ENCODE data around the gene SLC38A2. TPM values are rescaled to one million over a fixed set of nuclear protein-coding genes. Genes with fewer than 3 reads are reported as not detected.
"Not testable (repeated sequence)": the region's sequence is repeated elsewhere in the genome, so short reads cannot be mapped to it uniquely, and the experiment has no call there.

SLC38A2 gene
- total RNA-seq, 2 experiments from 2014 or later = 216 to 283 TPM

DNA sequence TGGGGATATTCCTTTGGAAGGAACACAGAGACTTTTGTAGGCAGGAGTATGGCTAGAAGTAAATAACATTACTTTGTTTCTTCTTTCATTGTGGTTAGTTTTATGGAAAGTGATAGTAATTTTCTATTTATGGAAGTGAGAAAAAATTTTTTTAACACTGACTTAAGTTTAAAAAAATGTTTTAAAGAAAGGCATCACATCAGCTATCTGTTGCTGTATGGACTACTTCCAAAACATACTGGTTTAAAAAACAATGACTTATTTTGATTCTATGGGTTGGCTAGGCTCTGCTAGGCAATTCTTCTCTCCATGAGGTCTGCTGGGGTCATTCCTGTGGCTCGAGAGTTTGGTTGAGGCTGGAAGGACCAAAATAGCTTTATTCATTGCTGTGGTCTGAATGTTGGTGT is 31.7 kb upstream of the SLC38A2 start:
- peaks cover 17% of the 10 kb centered on the region for H3K36me3 Mint-ChIP-seq (ENCODE audit: low read depth)
- CTCF ChIA-PET = no interaction called here
- H3K4me1 Mint-ChIP-seq = peaks cover 69% of the 10 kb centered on the region
- H3K27me3 Mint-ChIP-seq = no peaks in the 10 kb centered on the region
- POLR2A ChIA-PET = no interaction called here
- H3K9me3 Mint-ChIP-seq = peaks cover 18% of the 10 kb centered on the region
- H3K4me3 Mint-ChIP-seq = no peak overlapping the region
- no peak for DNase-seq
- no peak overlapping the region for H3K27ac Mint-ChIP-seq

- POLR2A ChIA-PET = no interaction called here
- H3K27ac Mint-ChIP-seq = no peak overlapping the region
- no peak overlapping the region for H3K4me3 Mint-ChIP-seq
- no peaks in the 10 kb centered on the region for H3K27me3 Mint-ChIP-seq
- H3K4me1 Mint-ChIP-seq = peaks cover 75% of the 10 kb centered on the region
- peaks cover 21% of the 10 kb centered on the region for H3K36me3 Mint-ChIP-seq (ENCODE audit: low read depth)
- no peak for DNase-seq
- CTCF ChIA-PET = interaction anchor here (1.2 kb wide), 1 partner anchor 12 kb away, joined by 3 read pairs; no protein-coding TSS in a partner anchor
- H3K9me3 Mint-ChIP-seq = peaks cover 20% of the 10 kb centered on the region
Measured at GRCh38 chr12:46403719-46404070, 31.1 kb upstream of the SLC38A2 start.

DNA sequence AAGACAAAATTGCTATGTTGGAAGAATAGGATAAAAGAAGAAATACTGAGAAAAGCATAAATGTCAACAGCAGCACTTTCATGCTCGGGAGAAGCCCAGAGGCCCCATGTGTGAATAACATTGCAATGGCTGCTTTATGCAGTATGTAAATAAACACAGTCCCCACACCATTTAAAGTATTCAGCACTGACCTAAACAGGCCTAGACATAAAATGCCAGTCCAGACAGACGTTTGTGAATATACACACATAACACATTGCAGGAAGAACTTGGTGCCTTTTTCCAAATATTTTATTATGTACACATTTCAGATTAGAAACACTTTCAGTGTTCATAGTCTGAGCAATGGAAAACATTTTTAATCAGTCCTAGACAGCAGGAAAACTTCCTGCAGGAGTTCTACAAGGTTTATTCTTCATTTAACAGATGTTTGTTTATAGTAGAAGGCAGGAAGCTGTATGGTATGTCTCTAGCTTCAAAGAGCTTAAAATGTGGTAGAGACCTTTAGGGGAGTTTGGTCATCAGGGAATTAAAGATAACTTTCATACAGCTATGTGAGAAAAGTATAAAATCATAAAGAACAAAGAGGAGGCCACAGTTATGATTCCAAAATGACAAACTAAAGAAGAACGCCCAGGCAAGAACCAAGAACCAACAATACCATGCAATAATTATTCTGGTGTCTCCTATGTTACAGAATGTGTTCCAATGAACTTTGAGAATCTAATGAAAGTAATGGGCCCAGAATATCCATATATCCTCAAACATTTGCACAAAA is 30.6 kb upstream of the SLC38A2 start:
- DNase-seq = no peak
- Mint-ChIP-seq H3K9me3 (peaks cover 24% of the 10 kb centered on the region), H3K4me3 (no peak overlapping the region), H3K4me1 (peaks cover 80% of the 10 kb centered on the region), H3K27me3 (no peaks in the 10 kb centered on the region), H3K27ac (peak overlapping the region; percentile 7), H3K36me3 (ENCODE audit: low read depth) (peaks cover 27% of the 10 kb centered on the region)
- POLR2A ChIA-PET = no interaction called here
- CTCF ChIA-PET = interaction anchor here (0.7 to 1.2 kb wide), 3 partner anchors 10 to 13 kb away, joined by 3 read pairs; no protein-coding TSS in a partner anchor

DNA sequence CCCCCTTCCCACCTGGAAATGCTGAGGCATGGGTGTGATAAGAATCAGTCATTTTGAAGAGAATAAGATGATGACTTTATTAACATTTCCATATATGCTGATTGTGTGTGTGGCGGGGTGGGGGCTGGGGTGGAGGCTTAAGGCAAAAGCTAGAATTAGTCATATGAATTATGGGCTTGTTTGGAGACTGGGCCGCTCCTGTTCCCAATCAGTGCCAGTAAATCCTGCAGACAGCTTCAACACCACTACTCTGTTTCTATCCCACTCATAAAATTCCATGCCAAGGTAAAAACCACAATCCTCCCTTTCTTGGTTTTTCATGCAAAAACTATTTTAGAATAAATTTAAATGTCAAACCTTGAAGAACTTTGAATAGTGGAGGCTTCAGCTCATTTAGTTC is 29.9 kb upstream of the SLC38A2 start:
- peaks cover 32% of the 10 kb centered on the region for H3K36me3 Mint-ChIP-seq (ENCODE audit: low read depth)
- no peaks in the 10 kb centered on the region for H3K27me3 Mint-ChIP-seq
- no peak for DNase-seq
- H3K27ac Mint-ChIP-seq = no peak overlapping the region
- H3K4me3 Mint-ChIP-seq = no peak overlapping the region
- H3K9me3 Mint-ChIP-seq = peaks cover 24% of the 10 kb centered on the region
- ChIA-PET POLR2A (no interaction called here), CTCF (interaction anchor here (0.7 to 1.2 kb wide), 3 partner anchors 11 to 14 kb away, joined by 3 read pairs; no protein-coding TSS in a partner anchor)
- H3K4me1 Mint-ChIP-seq = peaks cover 78% of the 10 kb centered on the region

DNA sequence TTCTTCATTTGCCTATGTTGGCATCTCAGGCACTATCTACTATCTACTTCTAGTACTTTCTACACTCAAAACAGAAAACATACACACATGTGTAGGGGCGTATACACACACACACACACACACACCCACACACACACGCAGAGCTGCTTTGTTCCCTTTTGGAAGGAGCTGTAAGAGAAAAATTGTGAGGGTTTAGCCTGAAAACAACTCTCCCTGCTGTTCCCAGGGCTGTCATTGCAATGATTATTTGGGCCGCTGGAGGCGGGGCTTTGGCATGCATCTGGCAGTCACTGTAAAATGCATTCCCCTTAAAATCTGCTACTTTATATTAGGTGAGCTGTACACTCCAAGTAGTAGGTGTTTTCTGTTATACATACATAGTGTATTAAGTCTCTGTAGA is 29.1 kb upstream of the SLC38A2 start:
- no peak overlapping the region for H3K27ac Mint-ChIP-seq
- CTCF ChIA-PET = no interaction called here
- DNase-seq = no peak
- H3K27me3 Mint-ChIP-seq = no peaks in the 10 kb centered on the region
- H3K9me3 Mint-ChIP-seq = peaks cover 24% of the 10 kb centered on the region
- no peak overlapping the region for H3K4me3 Mint-ChIP-seq
- H3K36me3 Mint-ChIP-seq (ENCODE audit: low read depth) = peaks cover 34% of the 10 kb centered on the region
- POLR2A ChIA-PET = no interaction called here
- H3K4me1 Mint-ChIP-seq = peaks cover 72% of the 10 kb centered on the region

DNA sequence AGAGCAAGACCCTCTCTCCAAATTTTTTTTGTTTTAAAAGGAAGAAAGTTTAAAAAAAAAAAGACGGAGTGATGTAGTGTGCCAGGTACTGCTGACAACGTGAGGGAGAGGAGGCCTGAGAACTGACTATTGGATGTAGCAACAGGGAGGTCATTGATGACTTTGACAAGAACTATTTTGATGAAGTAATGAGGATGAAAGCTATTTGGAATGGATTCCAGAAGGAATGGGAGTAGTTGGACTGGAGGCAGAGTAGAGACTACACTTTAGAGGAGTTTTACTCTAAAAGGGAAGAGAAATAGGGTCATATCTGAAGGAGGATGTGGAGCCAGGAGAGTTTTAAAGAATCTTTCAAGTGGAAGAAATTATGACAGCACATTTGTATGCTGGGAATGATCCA is 27.8 kb upstream of the SLC38A2 start:
- no peaks in the 10 kb centered on the region for H3K27me3 Mint-ChIP-seq
- H3K4me3 Mint-ChIP-seq = no peak overlapping the region
- ChIA-PET POLR2A (no interaction called here), CTCF (no interaction called here)
- DNase-seq = no peak
- H3K27ac Mint-ChIP-seq = no peak overlapping the region
- peaks cover 21% of the 10 kb centered on the region for H3K9me3 Mint-ChIP-seq
- peaks cover 35% of the 10 kb centered on the region for H3K36me3 Mint-ChIP-seq (ENCODE audit: low read depth)
- H3K4me1 Mint-ChIP-seq = peaks cover 64% of the 10 kb centered on the region

- Mint-ChIP-seq H3K27ac (peak overlapping the region; percentile 67), H3K4me1 (peaks cover 59% of the 10 kb centered on the region), H3K36me3 (ENCODE audit: low read depth) (peaks cover 34% of the 10 kb centered on the region), H3K4me3 (peak overlapping the region; percentile 11), H3K9me3 (peaks cover 21% of the 10 kb centered on the region)
- POLR2A ChIA-PET, CTCF ChIA-PET, H3K27me3 Mint-ChIP-seq: not testable (repeated sequence)
- DNase-seq = peak; percentile 31
Measured at GRCh38 chr12:46399461-46400248, 27.1 kb upstream of the SLC38A2 start.

GRCh38 chr12:46396826-46397225 is 24.3 kb upstream of the SLC38A2 start:
- DNase-seq = no peak
- CTCF ChIA-PET = no interaction called here
- Mint-ChIP-seq H3K4me1 (peaks cover 43% of the 10 kb centered on the region), H3K9me3 (peaks cover 21% of the 10 kb centered on the region), H3K4me3 (no peak overlapping the region), H3K36me3 (ENCODE audit: low read depth) (peaks cover 44% of the 10 kb centered on the region), H3K27me3 (no peaks in the 10 kb centered on the region), H3K27ac (no peak overlapping the region)
- POLR2A ChIA-PET = no interaction called here

DNA sequence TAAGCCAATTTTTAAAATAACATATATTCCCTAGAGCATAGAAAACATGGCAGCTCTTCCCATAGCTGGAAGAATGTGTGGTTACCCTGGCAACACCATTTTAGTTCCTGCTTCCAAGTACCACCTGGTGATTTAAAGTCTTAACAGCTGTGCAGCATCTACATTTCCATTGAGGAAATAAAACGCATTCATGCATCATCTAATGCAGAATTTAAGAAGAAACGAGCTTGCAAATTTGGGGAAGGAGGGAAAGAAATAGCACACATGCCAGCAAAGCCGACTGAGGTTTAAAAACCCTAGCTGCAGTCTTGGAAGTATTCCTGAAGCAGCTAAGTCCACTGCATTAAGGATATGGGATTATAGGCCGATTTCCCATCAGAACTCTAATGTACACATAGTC is 22.8 kb upstream of the SLC38A2 start:
- ChIA-PET POLR2A (no interaction called here), CTCF (no interaction called here)
- Mint-ChIP-seq H3K36me3 (ENCODE audit: low read depth) (peaks cover 51% of the 10 kb centered on the region), H3K4me1 (peaks cover 42% of the 10 kb centered on the region), H3K27me3 (no peaks in the 10 kb centered on the region), H3K9me3 (peaks cover 15% of the 10 kb centered on the region), H3K4me3 (no peak overlapping the region), H3K27ac (no peak overlapping the region)
- no peak for DNase-seq

DNA sequence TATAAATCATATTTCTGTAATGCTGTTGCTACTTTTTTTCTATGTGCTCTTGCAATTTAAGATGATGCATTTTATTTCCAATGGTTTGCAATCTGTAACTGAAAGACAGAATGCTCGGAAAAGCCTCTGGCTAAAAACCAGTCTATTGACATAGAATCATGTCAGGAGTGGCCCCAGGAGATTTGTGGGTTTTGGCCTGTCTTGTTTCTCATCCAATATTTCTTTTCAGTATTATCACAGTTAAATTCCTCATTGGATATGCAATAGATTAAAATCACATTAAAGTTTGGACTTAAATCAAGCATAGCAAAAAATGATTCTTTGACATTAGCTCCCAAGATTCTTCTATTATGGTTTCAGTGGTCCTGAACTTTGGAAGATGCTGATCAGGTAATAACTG is 19.1 kb upstream of the SLC38A2 start:
- ChIA-PET POLR2A (interaction anchor here (0.6 kb wide), 1 partner anchor 49 kb away, joined by 3 read pairs; no protein-coding TSS in a partner anchor), CTCF (interaction anchor here (1.4 kb wide), 1 partner anchor 11 kb away, joined by 3 read pairs; no protein-coding TSS in a partner anchor)
- H3K36me3 Mint-ChIP-seq (ENCODE audit: low read depth) = peaks cover 44% of the 10 kb centered on the region
- peaks cover 2% of the 10 kb centered on the region for H3K9me3 Mint-ChIP-seq
- peaks cover 45% of the 10 kb centered on the region for H3K4me1 Mint-ChIP-seq
- H3K27me3 Mint-ChIP-seq = no peaks in the 10 kb centered on the region
- H3K27ac Mint-ChIP-seq = no peak overlapping the region
- DNase-seq = no peak
- H3K4me3 Mint-ChIP-seq = no peak overlapping the region

GRCh38 chr12:46390881-46391280 is 18.3 kb upstream of the SLC38A2 start:
- Mint-ChIP-seq H3K4me3 (no peak overlapping the region), H3K9me3 (no peaks in the 10 kb centered on the region), H3K4me1 (peaks cover 47% of the 10 kb centered on the region), H3K27me3 (no peaks in the 10 kb centered on the region), H3K27ac (peak overlapping the region; percentile 31), H3K36me3 (ENCODE audit: low read depth) (peaks cover 42% of the 10 kb centered on the region)
- ChIA-PET POLR2A (interaction anchor here (0.6 kb wide), 1 partner anchor 50 kb away, joined by 3 read pairs; no protein-coding TSS in a partner anchor), CTCF (interaction anchor here (0.9 to 1.4 kb wide), 3 partner anchors 12 to 19 kb away, joined by 3 read pairs; no protein-coding TSS in a partner anchor)
- DNase-seq = no peak

DNA sequence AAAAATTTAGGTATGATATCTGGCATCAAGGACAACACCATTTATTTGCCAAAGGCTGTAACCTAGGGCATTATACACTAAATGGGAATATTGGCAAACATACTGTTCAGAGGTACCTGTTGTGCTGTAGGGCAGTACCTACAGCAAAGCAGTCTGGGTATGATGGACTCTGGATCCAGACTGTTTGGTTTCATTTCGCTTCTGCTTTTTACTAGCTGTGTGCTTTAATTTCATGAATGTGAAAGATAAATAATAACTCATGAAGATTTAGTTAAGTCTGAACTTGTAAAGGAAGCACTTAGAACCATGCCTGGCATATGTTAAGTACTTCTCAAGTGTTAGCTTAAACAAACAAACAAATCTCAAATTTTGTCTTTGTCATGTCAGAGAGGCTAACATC is 17.7 kb upstream of the SLC38A2 start:
- Mint-ChIP-seq H3K4me1 (peaks cover 53% of the 10 kb centered on the region), H3K36me3 (ENCODE audit: low read depth) (peaks cover 44% of the 10 kb centered on the region), H3K4me3 (no peak overlapping the region), H3K9me3 (no peaks in the 10 kb centered on the region), H3K27ac (peak overlapping the region; percentile 31), H3K27me3 (no peaks in the 10 kb centered on the region)
- POLR2A ChIA-PET = no interaction called here
- DNase-seq = no peak
- CTCF ChIA-PET = interaction anchor here (0.5 to 1.4 kb wide), 4 partner anchors 13 to 29 kb away, joined by 3 to 4 read pairs (median 3); no protein-coding TSS in a partner anchor

DNA sequence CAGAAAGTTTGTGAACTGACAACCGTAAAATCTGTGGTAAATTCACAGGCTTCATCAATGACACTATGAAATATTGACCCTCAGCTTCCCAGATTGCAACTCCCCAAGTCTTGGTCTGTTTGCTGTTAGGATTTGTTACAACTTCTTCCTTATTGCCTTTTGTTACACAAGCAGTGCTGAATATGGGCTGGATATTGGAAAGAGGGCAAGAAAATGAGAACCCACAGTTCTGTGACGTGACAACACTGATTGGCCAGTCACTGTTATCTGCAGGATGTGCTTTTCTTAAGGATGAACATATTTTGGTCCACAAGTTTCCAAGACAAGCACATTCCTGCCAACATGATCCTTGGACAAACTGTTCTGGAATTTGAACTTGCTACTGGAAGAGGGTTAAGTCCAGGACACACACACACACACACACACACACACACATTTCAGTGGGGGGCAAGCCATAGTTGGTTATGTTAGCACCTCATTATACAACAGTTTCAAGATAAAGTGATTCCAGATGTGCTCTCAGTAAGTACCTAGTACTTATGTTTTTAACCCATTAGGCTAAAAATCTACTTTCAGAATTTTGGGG is 16.6 kb upstream of the SLC38A2 start:
- Mint-ChIP-seq H3K27me3 (no peaks in the 10 kb centered on the region), H3K4me1 (peaks cover 64% of the 10 kb centered on the region), H3K27ac (no peak overlapping the region), H3K36me3 (ENCODE audit: low read depth) (peaks cover 40% of the 10 kb centered on the region), H3K4me3 (no peak overlapping the region), H3K9me3 (no peaks in the 10 kb centered on the region)
- ChIA-PET POLR2A (no interaction called here), CTCF (no interaction called here)
- no peak for DNase-seq

Data from activated CD4-positive, alpha-beta T cell treated with anti-CD3 and anti-CD28 coated beads, Interleukin-2, amount 10 ng/mL, durations not matched to agents 7 days and 5 days (primary cell).